ENCODE measurements around the gene ERGIC1.
A peak's percentile ranks its signal among the peaks of the same experiment; 100 is the strongest.

The ERGIC1 gene

DNA sequence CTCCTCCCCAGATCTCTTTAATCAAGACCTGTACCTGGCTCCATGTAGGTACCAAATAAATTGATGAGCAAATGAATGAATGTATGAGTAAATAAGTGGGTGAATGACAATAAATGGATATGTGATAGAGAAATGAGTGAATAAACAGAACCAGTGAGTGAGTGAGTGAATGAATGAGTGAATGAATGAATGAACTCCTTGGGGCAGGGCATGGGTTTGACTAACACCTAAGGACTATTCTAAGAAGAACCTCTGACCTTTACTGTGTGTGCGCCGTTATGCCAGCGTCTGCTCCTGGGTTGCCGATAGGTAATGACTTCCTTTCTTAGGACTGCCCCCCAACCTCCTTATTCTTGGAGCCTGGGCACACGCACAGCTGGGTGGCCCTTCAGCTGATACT, 123.4 kb downstream of the ERGIC1 start:
- H3K27me3 ChIP-seq (replicated peaks; ENCODE audit: insufficient read depth, low read length) = no peaks in the 10 kb centered on the region
- no peaks in the 10 kb centered on the region for H3K9me3 ChIP-seq (replicated peaks; ENCODE audit: insufficient read depth, low read length)
- H3F3A ChIP-seq (ENCODE audit: insufficient read depth, low read length) = peaks cover 20% of the 10 kb centered on the region
- DNase-seq = no peak
- H3K4me1 ChIP-seq (ENCODE audit: low read length) = peaks cover 10% of the 10 kb centered on the region
- no peaks in the 10 kb centered on the region for H4K20me1 ChIP-seq (ENCODE audit: insufficient read depth, low read length)
- H3K9me2 ChIP-seq (replicated peaks; ENCODE audit: insufficient read depth, low read length) = no peaks in the 10 kb centered on the region
- no peak overlapping the region for H3K9ac ChIP-seq (ENCODE audit: low read length)
- peaks cover 27% of the 10 kb centered on the region for H3K79me2 ChIP-seq (ENCODE audit: low read length)
- no peak overlapping the region for H3K4me3 ChIP-seq (ENCODE audit: low read length)
- no peak overlapping the region for H2AFZ ChIP-seq (ENCODE audit: low read length)
- no peaks in the 10 kb centered on the region for H3K36me3 ChIP-seq (replicated peaks; ENCODE audit: insufficient read depth, low read length)
- H3K27ac ChIP-seq (ENCODE audit: low read length) = no peak overlapping the region
- TF ChIP-seq EZH2phosphoT487 (IDR thresholded peaks at IDR 0.05; ENCODE audit: low read length) (no peak), EZH2 (optimal IDR thresholded peaks at IDR 0.05; ENCODE audit: low read depth, low read length) (no peak)
- TF ChIP-seq, protein P1, sequence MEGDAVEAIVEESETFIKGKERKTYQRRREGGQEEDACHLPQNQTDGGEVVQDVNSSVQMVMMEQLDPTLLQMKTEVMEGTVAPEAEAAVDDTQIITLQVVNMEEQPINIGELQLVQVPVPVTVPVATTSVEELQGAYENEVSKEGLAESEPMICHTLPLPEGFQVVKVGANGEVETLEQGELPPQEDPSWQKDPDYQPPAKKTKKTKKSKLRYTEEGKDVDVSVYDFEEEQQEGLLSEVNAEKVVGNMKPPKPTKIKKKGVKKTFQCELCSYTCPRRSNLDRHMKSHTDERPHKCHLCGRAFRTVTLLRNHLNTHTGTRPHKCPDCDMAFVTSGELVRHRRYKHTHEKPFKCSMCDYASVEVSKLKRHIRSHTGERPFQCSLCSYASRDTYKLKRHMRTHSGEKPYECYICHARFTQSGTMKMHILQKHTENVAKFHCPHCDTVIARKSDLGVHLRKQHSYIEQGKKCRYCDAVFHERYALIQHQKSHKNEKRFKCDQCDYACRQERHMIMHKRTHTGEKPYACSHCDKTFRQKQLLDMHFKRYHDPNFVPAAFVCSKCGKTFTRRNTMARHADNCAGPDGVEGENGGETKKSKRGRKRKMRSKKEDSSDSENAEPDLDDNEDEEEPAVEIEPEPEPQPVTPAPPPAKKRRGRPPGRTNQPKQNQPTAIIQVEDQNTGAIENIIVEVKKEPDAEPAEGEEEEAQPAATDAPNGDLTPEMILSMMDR (IDR thresholded peaks at IDR 0.05; ENCODE audit: low read length) = no peak
- H3K4me2 ChIP-seq (ENCODE audit: low read depth, low read length) = no peak overlapping the region

DNA sequence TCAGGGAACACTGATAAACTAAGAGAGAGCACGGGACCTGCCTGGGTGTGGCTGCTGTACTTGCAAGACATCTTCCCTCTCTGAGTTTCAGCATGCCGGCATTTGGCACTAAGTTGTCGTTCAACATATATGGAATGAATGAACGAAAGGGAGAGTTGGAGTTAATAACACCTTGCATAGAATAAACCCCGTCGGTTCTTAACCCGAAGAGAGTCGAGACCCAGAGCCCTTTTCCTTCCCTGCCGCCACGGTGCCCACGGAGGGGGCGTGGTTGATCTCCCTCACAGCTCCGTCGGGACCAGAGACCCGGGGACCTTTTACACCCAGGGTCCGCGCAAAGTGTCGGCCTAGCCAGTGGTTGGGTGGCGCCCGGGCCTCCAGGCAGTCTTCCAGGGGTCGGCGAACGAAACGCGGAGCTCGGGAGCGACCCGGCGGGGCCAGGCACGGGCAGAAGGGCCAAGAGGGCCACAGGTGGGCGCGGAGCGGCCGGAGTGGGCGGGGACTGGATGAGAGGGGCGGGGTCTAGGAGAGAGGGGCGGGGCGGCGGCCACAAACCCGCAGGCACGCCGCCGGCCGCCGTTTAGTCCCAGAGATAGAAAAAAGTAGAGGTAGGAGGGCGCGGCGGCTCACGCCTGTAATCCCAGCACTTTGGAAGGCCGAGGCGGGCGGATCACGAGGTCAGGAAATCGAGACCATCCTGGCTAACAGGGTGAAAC, 124.4 kb downstream of the ERGIC1 start:
- H3K79me2 ChIP-seq (ENCODE audit: low read length) = peaks cover 27% of the 10 kb centered on the region
- peaks cover 10% of the 10 kb centered on the region for H3K4me1 ChIP-seq (ENCODE audit: low read length)
- H3K9me2 ChIP-seq (replicated peaks; ENCODE audit: insufficient read depth, low read length) = no peaks in the 10 kb centered on the region
- TF ChIP-seq, protein P1 (IDR thresholded peaks at IDR 0.05; ENCODE audit: low read length) = no peak
- TF ChIP-seq EZH2 (optimal IDR thresholded peaks at IDR 0.05; ENCODE audit: low read depth, low read length) (no peak), EZH2phosphoT487 (IDR thresholded peaks at IDR 0.05; ENCODE audit: low read length) (no peak)
- H3K9ac ChIP-seq (ENCODE audit: low read length) = peak overlapping the region; percentile 92; the same call in 1 of the 2 replicates
- H2AFZ ChIP-seq (ENCODE audit: low read length) = peak overlapping the region; percentile 94
- H3K36me3 ChIP-seq (replicated peaks; ENCODE audit: insufficient read depth, low read length) = no peaks in the 10 kb centered on the region
- no peaks in the 10 kb centered on the region for H3K27me3 ChIP-seq (replicated peaks; ENCODE audit: insufficient read depth, low read length)
- H3K9me3 ChIP-seq (replicated peaks; ENCODE audit: insufficient read depth, low read length) = no peaks in the 10 kb centered on the region
- H3F3A ChIP-seq (ENCODE audit: insufficient read depth, low read length) = peaks cover 18% of the 10 kb centered on the region
- peak overlapping the region; percentile 87 for H3K4me3 ChIP-seq (ENCODE audit: low read length)
- H3K4me2 ChIP-seq (ENCODE audit: low read depth, low read length) = peak overlapping the region; percentile 99
- peak; percentile 69 for DNase-seq
- H3K27ac ChIP-seq (ENCODE audit: low read length) = peak overlapping the region; percentile 32; the same call in 1 of the 2 replicates
- H4K20me1 ChIP-seq (ENCODE audit: insufficient read depth, low read length) = no peaks in the 10 kb centered on the region

DNA sequence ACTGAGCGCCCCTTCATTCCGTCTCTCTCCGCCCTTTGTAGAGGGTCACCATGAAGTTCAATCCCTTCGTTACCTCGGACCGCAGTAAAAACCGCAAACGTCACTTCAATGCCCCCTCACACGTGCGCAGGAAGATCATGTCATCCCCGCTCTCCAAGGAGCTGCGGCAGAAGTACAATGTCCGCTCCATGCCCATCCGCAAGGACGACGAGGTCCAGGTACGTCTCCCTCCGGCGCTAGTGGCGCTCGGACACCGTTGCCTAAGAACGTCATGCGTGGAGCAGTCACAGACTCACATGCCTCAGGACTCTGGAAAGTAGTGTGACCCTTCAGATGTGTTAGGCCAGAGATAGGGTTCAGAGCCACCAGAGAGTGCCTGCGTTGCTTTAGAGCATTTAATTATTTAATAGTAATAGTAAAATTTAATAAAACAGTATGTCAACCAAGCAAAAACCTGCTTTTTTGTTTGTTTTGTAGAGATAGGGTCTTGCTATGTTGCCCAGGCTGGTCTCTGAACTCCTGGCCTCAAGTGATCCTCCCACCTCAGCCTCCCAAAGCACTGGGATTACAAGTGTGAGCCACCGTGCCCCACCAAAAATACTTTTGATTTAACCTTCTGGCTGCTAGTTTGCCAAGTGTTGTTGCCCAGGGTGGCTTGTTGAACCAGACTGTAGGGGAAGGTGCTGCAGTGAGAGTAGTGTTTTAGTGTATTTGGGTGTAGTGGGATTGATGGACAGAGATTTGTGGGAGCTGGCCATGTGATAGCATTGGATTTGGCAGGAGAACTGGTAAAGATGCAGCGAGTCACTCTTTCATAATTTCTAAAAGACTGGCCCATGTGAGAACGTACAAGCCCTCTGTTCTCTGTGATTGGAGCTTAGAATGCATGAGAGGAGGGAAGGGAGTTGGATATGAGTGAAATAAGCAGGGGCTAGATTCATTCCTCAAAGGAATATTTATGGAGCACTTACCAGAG, 126.1 kb downstream of the ERGIC1 start:
- no peak for TF ChIP-seq EZH2 (optimal IDR thresholded peaks at IDR 0.05; ENCODE audit: low read depth, low read length)
- no peak for TF ChIP-seq EZH2phosphoT487 (IDR thresholded peaks at IDR 0.05; ENCODE audit: low read length)
- TF ChIP-seq, protein P1 (IDR thresholded peaks at IDR 0.05; ENCODE audit: low read length) = no peak
- peaks cover 27% of the 10 kb centered on the region for H3K79me2 ChIP-seq (ENCODE audit: low read length)
- DNase-seq = peak; percentile 23
- H3K4me2 ChIP-seq (ENCODE audit: low read depth, low read length) = peak overlapping the region; percentile 99
- H3K27ac ChIP-seq (ENCODE audit: low read length) = peak overlapping the region; percentile 32; the same call in 1 of the 2 replicates
- H2AFZ ChIP-seq (ENCODE audit: low read length) = peak overlapping the region; percentile 42
- no peaks in the 10 kb centered on the region; the same call in 1 of the 2 replicates for H4K20me1 ChIP-seq (ENCODE audit: insufficient read depth, low read length)
- peak overlapping the region; percentile 87 for H3K4me3 ChIP-seq (ENCODE audit: low read length)
- H3K4me1 ChIP-seq (ENCODE audit: low read length) = peaks cover 10% of the 10 kb centered on the region
- no peaks in the 10 kb centered on the region for H3K9me3 ChIP-seq (replicated peaks; ENCODE audit: insufficient read depth, low read length)
- H3F3A ChIP-seq (ENCODE audit: insufficient read depth, low read length) = peaks cover 18% of the 10 kb centered on the region
- no peaks in the 10 kb centered on the region for H3K36me3 ChIP-seq (replicated peaks; ENCODE audit: insufficient read depth, low read length)
- H3K27me3 ChIP-seq (replicated peaks; ENCODE audit: insufficient read depth, low read length) = no peaks in the 10 kb centered on the region
- H3K9ac ChIP-seq (ENCODE audit: low read length) = peak overlapping the region; percentile 92
- no peaks in the 10 kb centered on the region for H3K9me2 ChIP-seq (replicated peaks; ENCODE audit: insufficient read depth, low read length)
